Retinal pigment epithelial cell (primary cell): Measurements from ENCODE around the gene FGF14.

Source experiments
- DNase-seq: peaks from one replicate; pipeline ENCODE4 v3.0.0-alpha.2; 2010; ENCODE audit warnings: low read depth
- H3K4me3 ChIP-seq: 2 replicates; pipeline ENCODE4 v1.5.1; 2011; ENCODE audit warnings: mild to moderate bottlenecking, low read length, control low read depth, moderate library complexity
- TF ChIP-seq, protein P1 (sequence below): conservative IDR thresholded peaks from 2 replicates; pipeline ENCODE4 v1.5.1; 2011; ENCODE audit warnings: low read depth, low read length, control low read depth, inconsistent platforms

Gene FGF14

DNA sequence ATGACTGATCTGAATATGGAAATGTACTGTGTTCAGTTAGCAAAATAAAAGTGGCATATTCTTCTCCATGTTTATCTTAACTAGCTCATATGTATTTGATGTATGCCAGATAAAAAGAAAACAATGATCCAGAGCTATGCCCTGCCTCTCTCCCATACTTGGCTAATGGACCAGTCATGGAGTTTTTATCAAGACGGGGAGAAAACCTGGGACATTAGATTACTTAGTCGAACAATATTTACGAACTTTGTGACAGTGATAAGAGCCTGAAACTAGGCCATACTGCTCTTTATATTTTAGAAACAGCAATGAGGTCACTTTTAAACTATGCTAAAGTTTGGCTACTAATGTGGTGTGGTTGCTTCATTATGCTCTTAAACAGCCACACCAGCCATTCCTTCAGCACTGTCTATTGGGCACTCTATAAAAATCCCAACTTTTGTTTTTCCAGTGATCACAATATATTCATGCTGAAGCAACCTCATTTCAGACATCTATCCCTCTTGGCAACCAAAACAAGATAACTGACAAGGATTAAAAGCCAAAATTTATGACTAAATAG, 265.0 kb downstream of the FGF14 start:
- no peak for DNase-seq
- no peak overlapping the region for H3K4me3 ChIP-seq

DNA sequence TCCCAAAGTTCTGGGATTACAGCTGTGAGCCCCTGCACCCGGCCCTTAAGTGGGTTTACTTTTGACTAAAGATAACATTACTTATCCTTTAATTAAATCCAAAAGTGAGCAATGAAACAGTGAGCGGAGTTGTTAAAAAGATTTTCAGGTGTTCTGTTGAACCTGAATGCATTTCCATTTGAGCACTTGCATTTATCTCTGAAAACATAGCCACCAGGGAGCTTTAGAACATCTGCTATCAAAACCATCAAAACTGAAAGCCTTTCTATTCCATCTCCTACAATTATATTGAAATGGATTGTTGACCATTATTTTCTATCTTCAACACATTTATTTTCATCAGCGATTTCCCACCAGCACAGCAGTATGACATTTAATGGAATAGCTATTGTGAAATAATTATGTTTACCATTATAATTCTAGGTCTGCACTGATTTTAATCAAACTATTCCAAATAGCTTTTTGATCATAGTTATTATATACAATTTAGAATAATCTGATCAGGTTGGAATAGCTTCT, 269.0 kb downstream of the FGF14 start:
- TF ChIP-seq, protein P1, sequence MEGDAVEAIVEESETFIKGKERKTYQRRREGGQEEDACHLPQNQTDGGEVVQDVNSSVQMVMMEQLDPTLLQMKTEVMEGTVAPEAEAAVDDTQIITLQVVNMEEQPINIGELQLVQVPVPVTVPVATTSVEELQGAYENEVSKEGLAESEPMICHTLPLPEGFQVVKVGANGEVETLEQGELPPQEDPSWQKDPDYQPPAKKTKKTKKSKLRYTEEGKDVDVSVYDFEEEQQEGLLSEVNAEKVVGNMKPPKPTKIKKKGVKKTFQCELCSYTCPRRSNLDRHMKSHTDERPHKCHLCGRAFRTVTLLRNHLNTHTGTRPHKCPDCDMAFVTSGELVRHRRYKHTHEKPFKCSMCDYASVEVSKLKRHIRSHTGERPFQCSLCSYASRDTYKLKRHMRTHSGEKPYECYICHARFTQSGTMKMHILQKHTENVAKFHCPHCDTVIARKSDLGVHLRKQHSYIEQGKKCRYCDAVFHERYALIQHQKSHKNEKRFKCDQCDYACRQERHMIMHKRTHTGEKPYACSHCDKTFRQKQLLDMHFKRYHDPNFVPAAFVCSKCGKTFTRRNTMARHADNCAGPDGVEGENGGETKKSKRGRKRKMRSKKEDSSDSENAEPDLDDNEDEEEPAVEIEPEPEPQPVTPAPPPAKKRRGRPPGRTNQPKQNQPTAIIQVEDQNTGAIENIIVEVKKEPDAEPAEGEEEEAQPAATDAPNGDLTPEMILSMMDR: no peak
- no peak for DNase-seq
- no peak overlapping the region for H3K4me3 ChIP-seq

More for the DNA sequence above, 265.0 kb downstream of the FGF14 start:
- TF ChIP-seq, protein P1: no peak

DNA sequence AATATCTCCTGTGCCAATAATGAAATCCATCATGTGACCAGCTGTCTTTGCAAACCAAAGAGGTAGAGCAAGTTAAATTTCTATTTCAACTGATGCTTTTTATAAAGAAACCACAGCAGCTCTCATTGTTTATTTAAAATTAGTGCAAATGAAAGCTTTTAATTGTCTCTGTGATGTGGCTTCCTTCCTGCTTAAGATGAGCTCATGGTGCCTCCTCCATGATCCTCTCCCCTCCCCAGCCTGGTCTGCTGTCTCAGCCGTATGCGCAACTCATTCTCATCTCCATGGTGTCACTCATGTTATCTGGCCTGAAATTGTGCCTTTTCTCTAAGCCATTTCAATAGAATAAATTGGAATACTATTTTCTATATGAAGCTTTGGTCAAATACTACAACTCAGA, 270.6 kb downstream of the FGF14 start:
- TF ChIP-seq, protein P1: no peak
- DNase-seq: no peak
- H3K4me3 ChIP-seq: no peak overlapping the region

DNA sequence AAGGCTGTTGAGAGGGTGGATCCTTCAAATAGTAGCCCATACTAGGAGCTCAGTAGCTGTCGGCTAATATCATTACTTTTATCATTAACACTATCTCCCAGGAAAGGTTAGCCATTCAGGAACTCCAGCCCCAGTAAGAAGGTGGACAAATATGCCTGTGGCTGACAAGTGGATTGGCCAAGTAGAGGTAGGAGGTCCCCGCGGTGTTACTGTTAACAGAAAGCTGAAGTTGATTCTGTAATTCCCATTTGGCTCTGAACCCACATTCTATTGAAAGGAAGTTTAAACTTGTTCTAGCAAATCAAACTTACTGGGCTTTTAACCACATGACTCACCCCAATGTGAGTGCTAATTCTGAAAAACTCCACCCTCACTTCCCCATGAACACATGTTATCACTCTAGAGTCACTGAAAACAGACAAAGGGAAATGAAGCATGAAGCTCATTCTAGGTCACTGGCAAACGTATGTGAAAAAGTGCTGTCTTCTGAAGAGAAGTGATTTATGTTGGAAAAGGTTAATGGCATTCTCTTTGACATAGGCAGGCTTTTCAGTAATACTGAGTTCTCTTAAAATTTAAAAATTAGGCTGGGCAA, 273.5 kb downstream of the FGF14 start:
- TF ChIP-seq, protein P1: no peak
- DNase-seq: peak; percentile 72

DNA sequence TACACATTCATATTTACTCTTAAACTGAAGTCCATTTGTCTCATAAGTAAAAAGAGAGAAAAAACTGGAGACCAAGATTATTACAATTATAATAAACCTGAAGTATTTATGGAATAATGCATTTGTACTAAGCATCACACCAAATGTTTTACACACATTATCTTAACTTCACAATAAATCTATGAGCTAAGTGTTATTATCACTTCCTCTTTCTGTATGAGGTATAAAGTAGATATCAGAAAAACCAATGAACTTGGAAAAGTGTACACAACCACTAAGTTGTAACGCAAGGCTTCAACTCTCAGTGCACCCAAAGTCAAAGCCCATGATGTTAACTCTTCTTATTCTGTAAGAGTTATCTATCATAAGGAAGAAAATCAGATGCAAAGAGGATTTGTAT, 274.7 kb downstream of the FGF14 start:
- TF ChIP-seq, protein P1: no peak
- no peak overlapping the region for H3K4me3 ChIP-seq
- no peak for DNase-seq

More for the DNA sequence above, 273.5 kb downstream of the FGF14 start:
- no peak overlapping the region for H3K4me3 ChIP-seq

DNA sequence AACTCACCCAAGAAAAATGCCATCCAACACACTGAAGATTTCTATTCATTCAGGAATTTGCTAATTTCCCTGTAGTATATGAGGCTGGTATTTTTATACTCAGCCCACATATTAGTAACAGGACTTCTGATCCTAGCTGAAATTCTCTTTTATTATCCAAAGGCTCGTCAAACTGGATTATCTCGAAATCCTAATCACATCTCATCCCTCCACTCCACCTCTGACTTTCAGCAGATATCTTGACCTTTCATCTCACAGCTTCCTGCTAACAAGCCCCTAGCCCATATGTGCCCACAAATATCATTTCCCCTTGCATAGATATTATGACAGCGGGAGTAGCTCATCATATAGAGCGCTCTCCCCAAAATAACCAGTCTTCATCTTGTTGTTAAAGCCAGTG, 279.7 kb downstream of the FGF14 start:
- H3K4me3 ChIP-seq: no peak overlapping the region
- DNase-seq: no peak
- TF ChIP-seq, protein P1: no peak

DNA sequence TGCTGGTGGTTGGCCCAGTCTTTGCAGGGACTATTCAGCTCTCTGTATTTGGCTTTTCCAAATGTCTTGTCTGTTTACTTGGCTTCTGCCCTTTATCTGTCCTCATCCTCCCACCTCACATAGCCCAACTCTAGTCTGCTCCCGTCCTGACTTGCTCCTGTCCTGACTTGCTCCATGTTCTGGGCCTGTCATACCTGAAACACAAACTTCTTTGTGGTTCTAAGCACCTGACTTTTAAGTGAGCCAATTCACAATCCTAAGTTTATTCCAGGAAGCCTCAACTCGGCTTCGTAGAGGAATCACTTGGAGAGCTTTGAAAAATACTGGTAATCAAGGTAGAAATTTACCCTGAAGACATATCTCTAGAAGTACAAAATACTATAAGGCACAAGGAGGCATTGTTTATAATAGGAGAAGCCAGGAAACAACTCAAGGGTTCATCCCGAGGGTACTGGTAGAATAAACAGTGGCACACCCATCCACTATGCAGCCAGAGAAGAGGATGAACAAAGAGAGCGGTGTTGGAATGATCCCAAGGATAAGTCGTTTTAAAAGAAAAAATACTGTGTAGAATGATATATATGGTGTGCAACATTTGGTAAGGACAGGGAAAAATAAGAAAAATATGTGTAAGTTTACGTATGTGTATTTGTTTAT, 284.5 kb downstream of the FGF14 start:
- TF ChIP-seq, protein P1: no peak
- H3K4me3 ChIP-seq: no peak overlapping the region
- no peak for DNase-seq
